Fibroblast of lung (primary cell): ENCODE measurements around the gene ISOC2. TPM values are rescaled to one million over a fixed set of nuclear protein-coding genes. Genes with fewer than 3 reads are reported as not detected.

ENCODE experiments used
- DNase-seq, 2 donors: peaks; one replicate each; pipeline versions ENCODE4 v3.0.0 to v3.0.0-alpha.2; 2010; ENCODE audit warnings: low read depth in 2 of 2
- H2AFZ ChIP-seq: 2 replicates; pipeline ENCODE4 v1.5.1; 2012; ENCODE audit warnings: low read length, control low read depth, inconsistent platforms
- H3K27ac ChIP-seq: 2 replicates; pipeline ENCODE4 v1.5.1; 2011; ENCODE audit warnings: low read length, control low read depth; ENCODE audit not compliant: insufficient read depth
- H3K27me3 ChIP-seq: 2 replicates; pipeline ENCODE4 v1.5.1; 2011; ENCODE audit warnings: mild to moderate bottlenecking, low read length; ENCODE audit not compliant: control insufficient read depth, insufficient read depth
- H3K36me3 ChIP-seq: 2 replicates; pipeline ENCODE4 v1.5.1; 2011; ENCODE audit warnings: low read length; ENCODE audit not compliant: control insufficient read depth, insufficient read depth
- H3K4me1 ChIP-seq: 2 replicates; pipeline ENCODE4 v1.5.1; 2011; ENCODE audit warnings: low read length; ENCODE audit not compliant: control insufficient read depth, insufficient read depth; ENCODE audit errors: extremely low read depth
- H3K4me2 ChIP-seq: 2 replicates; pipeline ENCODE4 v1.5.1; 2011; ENCODE audit warnings: low read length, control low read depth; ENCODE audit not compliant: insufficient read depth; ENCODE audit errors: extremely low read depth
- H3K4me3 ChIP-seq, 4 experiments: fragments of 200-600 bp in 1 of 4; sonication (generic) in 1 of 4; replicated peaks in 1 of 4; 2 replicates each; pipeline ENCODE4 v1.5.1; 2011 to 2016; ENCODE audit warnings: low read length in 4 of 4, low read depth in 3 of 4, mild to moderate bottlenecking in 3 of 4, control low read depth in 2 of 4, inconsistent platforms in 1 of 4, mixed read lengths in 1 of 4; ENCODE audit not compliant: insufficient read depth in 1 of 4; ENCODE audit errors: control extremely low read depth in 1 of 4
- H3K79me2 ChIP-seq: 2 replicates; pipeline ENCODE4 v1.5.1; 2012; ENCODE audit warnings: mild to moderate bottlenecking, low read length, inconsistent platforms; ENCODE audit not compliant: control insufficient read depth, insufficient read depth
- H3K9ac ChIP-seq: 2 replicates; pipeline ENCODE4 v1.5.1; 2011; ENCODE audit warnings: mild to moderate bottlenecking, low read length, control low read depth; ENCODE audit not compliant: insufficient read depth
- H3K9me3 ChIP-seq: 2 replicates; pipeline ENCODE4 v1.5.1; 2012; ENCODE audit warnings: low read depth, low read length; ENCODE audit not compliant: control insufficient read depth, insufficient read depth
- H4K20me1 ChIP-seq: 2 replicates; pipeline ENCODE4 v1.5.1; 2011; ENCODE audit warnings: low read length; ENCODE audit not compliant: control insufficient read depth, insufficient read depth; ENCODE audit errors: extremely low read depth
- EZH2 ChIP-seq: IDR thresholded peaks from 2 replicates; pipeline ENCODE4 v1.5.1; 2012; ENCODE audit warnings: low read length, control low read depth, mild to moderate bottlenecking; ENCODE audit errors: missing control alignments
- polyA plus RNA-seq, 2 donors: library from polyadenylated mRNA; depleted of rRNA in 1 of 2; stranded (reverse) in 1 of 2; unstranded in 1 of 2; fragments of >200 nt; gene quantifications; 2 replicates each; pipeline ENCODE4 v1.2.1, GENCODE V29; 2011 to 2012; ENCODE audit warnings: missing spikeins in 1 of 2
- total RNA-seq: library from RNA; depleted of rRNA; stranded (reverse); fragments of >200 nt; gene quantifications from 2 replicates; pipeline ENCODE4 v1.2.1, GENCODE V29; 2014
- TF ChIP-seq, protein P1 (sequence below), 2 donors: IDR thresholded peaks in 1 of 2; conservative IDR thresholded peaks in 1 of 2; 1 replicate in 1 of 2; 2 replicates in 1 of 2; pipeline ENCODE4 v1.5.1; 2011 to 2012; ENCODE audit warnings: low read length in 2 of 2, control low read depth in 1 of 2, inconsistent platforms in 1 of 2, low read depth in 1 of 2, mild to moderate bottlenecking in 1 of 2

ISOC2 gene
- total and polyA plus RNA-seq, 2 donors (not counting 1 experiment from before 2014, with no cell fraction given): 24.8 to 35.5 TPM

- Histone ChIP-seq H3K4me3 (peak overlapping the region; percentile 5 to 55 (median 28)), H3K79me2 (peaks cover 8% of the 10 kb centered on the region), H3K4me1 (peaks cover 24% of the 10 kb centered on the region), H3K27me3 (no peaks in the 10 kb centered on the region), H3K27ac (peak overlapping the region; percentile 81), H3K4me2 (peak overlapping the region; percentile 74), H2AFZ (no peak overlapping the region), H4K20me1 (no peaks in the 10 kb centered on the region), H3K9me3 (no peaks in the 10 kb centered on the region), H3K36me3 (peaks cover 7% of the 10 kb centered on the region), H3K9ac (peak overlapping the region; percentile 68)
- peak; percentile 36 to 51 for DNase-seq
- TF ChIP-seq EZH2: no peak
- TF ChIP-seq, protein P1, sequence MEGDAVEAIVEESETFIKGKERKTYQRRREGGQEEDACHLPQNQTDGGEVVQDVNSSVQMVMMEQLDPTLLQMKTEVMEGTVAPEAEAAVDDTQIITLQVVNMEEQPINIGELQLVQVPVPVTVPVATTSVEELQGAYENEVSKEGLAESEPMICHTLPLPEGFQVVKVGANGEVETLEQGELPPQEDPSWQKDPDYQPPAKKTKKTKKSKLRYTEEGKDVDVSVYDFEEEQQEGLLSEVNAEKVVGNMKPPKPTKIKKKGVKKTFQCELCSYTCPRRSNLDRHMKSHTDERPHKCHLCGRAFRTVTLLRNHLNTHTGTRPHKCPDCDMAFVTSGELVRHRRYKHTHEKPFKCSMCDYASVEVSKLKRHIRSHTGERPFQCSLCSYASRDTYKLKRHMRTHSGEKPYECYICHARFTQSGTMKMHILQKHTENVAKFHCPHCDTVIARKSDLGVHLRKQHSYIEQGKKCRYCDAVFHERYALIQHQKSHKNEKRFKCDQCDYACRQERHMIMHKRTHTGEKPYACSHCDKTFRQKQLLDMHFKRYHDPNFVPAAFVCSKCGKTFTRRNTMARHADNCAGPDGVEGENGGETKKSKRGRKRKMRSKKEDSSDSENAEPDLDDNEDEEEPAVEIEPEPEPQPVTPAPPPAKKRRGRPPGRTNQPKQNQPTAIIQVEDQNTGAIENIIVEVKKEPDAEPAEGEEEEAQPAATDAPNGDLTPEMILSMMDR (conservative IDR thresholded peaks at IDR 0.05 in 1 of 2, IDR thresholded peaks at IDR 0.05 in 1 of 2; ENCODE audit: low read depth in 1 of 2, low read length in 2 of 2): no peak
Measured at GRCh38 chr19:55494172-55494761, 32.8 kb upstream of the ISOC2 start.

DNA sequence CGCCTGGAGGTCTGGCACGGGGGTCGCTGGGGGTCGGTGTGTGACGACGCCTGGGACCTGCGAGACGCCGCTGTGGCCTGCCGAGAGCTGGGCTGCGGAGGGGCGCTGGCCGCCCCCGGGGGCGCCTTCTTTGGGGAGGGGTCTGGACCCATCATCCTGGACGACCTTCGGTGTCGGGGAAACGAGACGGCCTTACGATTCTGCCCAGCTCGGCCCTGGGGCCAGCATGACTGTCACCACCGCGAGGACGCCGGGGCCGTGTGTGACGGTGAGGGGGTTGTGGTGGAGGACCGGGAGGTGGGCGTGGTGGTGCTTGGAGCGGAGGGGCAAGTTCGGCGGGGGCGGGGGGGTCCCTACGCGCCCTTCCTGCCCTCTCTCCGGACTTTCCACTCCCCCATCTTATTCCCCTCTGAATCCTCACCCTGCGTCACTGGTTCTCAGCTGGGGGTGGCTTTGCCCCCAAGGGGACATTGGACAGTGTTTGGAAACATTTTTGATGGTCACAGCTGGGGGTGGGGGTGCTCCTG, 32.3 kb upstream of the ISOC2 start:
- H4K20me1 ChIP-seq: no peaks in the 10 kb centered on the region
- H3K4me2 ChIP-seq: peak overlapping the region; percentile 74
- H3K27ac ChIP-seq: peak overlapping the region; percentile 81
- H3K27me3 ChIP-seq: no peaks in the 10 kb centered on the region
- no peak for DNase-seq
- no peak for TF ChIP-seq EZH2
- TF ChIP-seq, protein P1 (conservative IDR thresholded peaks at IDR 0.05 in 1 of 2, IDR thresholded peaks at IDR 0.05 in 1 of 2; ENCODE audit: low read depth in 1 of 2, low read length in 2 of 2): no peak
- peaks cover 7% of the 10 kb centered on the region for H3K36me3 ChIP-seq
- H3K4me3 ChIP-seq: peak overlapping the region in 2 of 4 experiments; percentile 3 to 55
- H3K79me2 ChIP-seq: peaks cover 8% of the 10 kb centered on the region
- no peak overlapping the region for H2AFZ ChIP-seq
- peaks cover 27% of the 10 kb centered on the region for H3K4me1 ChIP-seq
- peak overlapping the region; percentile 78 for H3K9ac ChIP-seq
- no peaks in the 10 kb centered on the region for H3K9me3 ChIP-seq

- Histone ChIP-seq H3K9ac (peak overlapping the region; percentile 78), H3K79me2 (peaks cover 8% of the 10 kb centered on the region), H3K4me1 (peaks cover 27% of the 10 kb centered on the region), H3K4me2 (peak overlapping the region; percentile 65), H3K27ac (peak overlapping the region; percentile 81), H2AFZ (no peak overlapping the region), H4K20me1 (no peaks in the 10 kb centered on the region), H3K27me3 (no peaks in the 10 kb centered on the region), H3K9me3 (no peaks in the 10 kb centered on the region), H3K36me3 (peaks cover 7% of the 10 kb centered on the region), H3K4me3 (peak overlapping the region in 1 of 4 experiments; percentile 40)
- TF ChIP-seq EZH2: no peak
- TF ChIP-seq, protein P1 (conservative IDR thresholded peaks at IDR 0.05 in 1 of 2, IDR thresholded peaks at IDR 0.05 in 1 of 2; ENCODE audit: low read depth in 1 of 2, low read length in 2 of 2): no peak
- peak in 1 of 2 donors; percentile 48 for DNase-seq
Measured at GRCh38 chr19:55493052-55493644, 31.7 kb upstream of the ISOC2 start.
